IMR-90 (cell line): ENCODE measurements around the gene DCTN5. TPM values are rescaled to one million over a fixed set of nuclear protein-coding genes. Genes with fewer than 3 reads are reported as not detected.

ENCODE experiments used
- ATAC-seq: fragments of 200-7000 bp; cut with Tn5 transposase; 2 replicates; pipeline ENCODE4 v1.9.1; 2020; ENCODE audit warnings: low read depth, mild to moderate bottlenecking, moderate library complexity
- BruUV-seq: library from RNA; stranded (reverse); fragments of 400-500 nt; replicated peaks from 2 replicates; lab custom pipeline; 2021; lab: Mats Ljungman, UMichigan
- CTCF ChIA-PET: fragments of 300-600 bp; formaldehyde crosslinking; extraction: SDS; loops from one replicate; lab custom pipeline; 2021; ENCODE audit warnings: antibody characterized with exemption; lab: Yijun Ruan, JAX
- POLR2A ChIA-PET: fragments of 300-600 bp; sonication (Branson Sonifier 250); formaldehyde crosslinking; loops from one replicate; lab custom pipeline; 2022; ENCODE audit warnings: antibody characterized with exemption; ENCODE audit not compliant: unreplicated experiment; lab: Charles Lee
- DNase-seq: peaks from one replicate; pipeline ENCODE4 v3.0.0; 2013
- H2AFZ ChIP-seq: replicated peaks from 2 replicates; pipeline ENCODE3; 2013; ENCODE audit warnings: low read length, mild to moderate bottlenecking; ENCODE audit not compliant: poor library complexity
- H2AK5ac ChIP-seq: 2 replicates; pipeline ENCODE4 v1.6.1; 2013; ENCODE audit warnings: low read depth, low read length, inconsistent platforms
- H2AK9ac ChIP-seq: replicated peaks from 2 replicates; pipeline ENCODE3; 2013; ENCODE audit warnings: mild to moderate bottlenecking, low read depth, low read length, moderate library complexity; ENCODE audit not compliant: poor library complexity
- H2BK120ac ChIP-seq: 2 replicates; pipeline ENCODE4 v1.6.1; 2013; ENCODE audit warnings: low read depth, low read length, inconsistent platforms
- H2BK15ac ChIP-seq: 3 replicates; pipeline ENCODE4 v1.6.1; 2013; ENCODE audit warnings: low read depth, low read length, inconsistent platforms
- H2BK20ac ChIP-seq: 2 replicates; pipeline ENCODE4 v1.6.1; 2013; ENCODE audit warnings: low read depth, mild to moderate bottlenecking, inconsistent platforms, low read length, moderate library complexity
- H2BK5ac ChIP-seq: 2 replicates; pipeline ENCODE4 v1.6.1; 2013; ENCODE audit warnings: mild to moderate bottlenecking, low read depth, low read length, inconsistent platforms; ENCODE audit not compliant: poor library complexity, severe bottlenecking
- H3K14ac ChIP-seq: replicated peaks from 2 replicates; pipeline ENCODE4 v1.6.1; 2013; ENCODE audit warnings: low read depth, low read length, inconsistent platforms
- H3K18ac ChIP-seq: 2 replicates; pipeline ENCODE4 v1.6.1; 2013; ENCODE audit warnings: low read depth, low read length, control low read depth
- H3K23ac ChIP-seq: 2 replicates; pipeline ENCODE4 v1.6.1; 2013; ENCODE audit warnings: low read depth, low read length, inconsistent platforms
- H3K27ac ChIP-seq: 2 replicates; pipeline ENCODE4 v1.5.1; 2013; ENCODE audit warnings: mild to moderate bottlenecking, control low read depth, low read length; ENCODE audit not compliant: insufficient read depth
- H3K27me3 ChIP-seq: 2 replicates; pipeline ENCODE4 v1.6.1; 2013; ENCODE audit warnings: low read length; ENCODE audit not compliant: control insufficient read depth, insufficient read depth
- H3K36me3 ChIP-seq: 2 replicates; pipeline ENCODE4 v1.6.1; 2013; ENCODE audit warnings: low read length, mixed read lengths; ENCODE audit not compliant: control insufficient read depth, insufficient read depth
- H3K4ac ChIP-seq: 2 replicates; pipeline ENCODE4 v1.6.1; 2013; ENCODE audit warnings: low read depth, low read length, inconsistent platforms
- H3K4me1 ChIP-seq: 2 replicates; pipeline ENCODE4 v1.6.1; 2013; ENCODE audit warnings: low read length, mixed read lengths; ENCODE audit not compliant: control insufficient read depth, insufficient read depth
- H3K4me2 ChIP-seq: 2 replicates; pipeline ENCODE4 v1.6.1; 2013; ENCODE audit warnings: low read depth, mild to moderate bottlenecking, control low read depth, low read length, moderate library complexity
- H3K4me3 ChIP-seq: 2 replicates; pipeline ENCODE4 v1.5.1; 2013; ENCODE audit warnings: low read depth, mild to moderate bottlenecking, control low read depth, low read length, moderate library complexity; ENCODE audit not compliant: insufficient read depth
- H3K56ac ChIP-seq: 2 replicates; pipeline ENCODE4 v1.6.1; 2013; ENCODE audit warnings: low read length, inconsistent platforms; ENCODE audit not compliant: insufficient read depth; ENCODE audit errors: extremely low read depth
- H3K79me1 ChIP-seq, 2 experiments: 2 replicates each; pipeline ENCODE4 v1.6.1; 2013; ENCODE audit warnings: low read length in 2 of 2, inconsistent platforms in 1 of 2, low read depth in 1 of 2
- H3K9ac ChIP-seq: 2 replicates; pipeline ENCODE4 v1.6.1; 2013; ENCODE audit warnings: low read depth, low read length, control low read depth
- H3K9me1 ChIP-seq: 2 replicates; pipeline ENCODE4 v1.6.1; 2013; ENCODE audit warnings: low read length, inconsistent platforms; ENCODE audit not compliant: insufficient read depth
- H3K9me3 ChIP-seq: 2 replicates; pipeline ENCODE4 v1.6.1; 2013; ENCODE audit warnings: low read length; ENCODE audit not compliant: control insufficient read depth, insufficient read depth
- H4K20me1 ChIP-seq: 2 replicates; pipeline ENCODE4 v1.6.1; 2013; ENCODE audit warnings: low read length, inconsistent platforms; ENCODE audit not compliant: insufficient read depth
- H4K5ac ChIP-seq: 2 replicates; pipeline ENCODE4 v1.6.1; 2013; ENCODE audit warnings: mild to moderate bottlenecking, low read depth, low read length, control low read depth
- H4K8ac ChIP-seq, 2 experiments: 2 replicates each; pipeline ENCODE4 v1.6.1; 2013; ENCODE audit warnings: low read depth in 2 of 2, low read length in 2 of 2, control low read depth in 1 of 2, inconsistent platforms in 1 of 2
- H4K91ac ChIP-seq: 2 replicates; pipeline ENCODE4 v1.6.1; 2013; ENCODE audit warnings: low read depth, low read length, inconsistent platforms; ENCODE audit not compliant: insufficient read depth
- CTCF ChIP-seq: conservative IDR thresholded peaks from 2 replicates; pipeline ENCODE4 v1.5.1; 2012; ENCODE audit warnings: mild to moderate bottlenecking, low read depth, low read length, improper control_type of control experiment
- USF2 ChIP-seq: fragments of 150-350 bp; IDR thresholded peaks from 2 replicates; pipeline ENCODE4 v1.6.1; 2017; ENCODE audit warnings: mild to moderate bottlenecking, antibody characterized with exemption, low read length, low read depth
- WGBS, 2 experiments: methylation state at CpG; one replicate each; pipeline versions ENCODE4 v1.1.5 to v1.1.7; 2013; ENCODE audit warnings: missing lambda C conversion rate in 2 of 2; ENCODE audit not compliant: insufficient read length in 1 of 2; ENCODE audit errors: extremely low coverage in 2 of 2; 5-methylcytosine and 5-hydroxymethylcytosine counted together
- dilution Hi-C: fragments of 300-500 bp; cut with HindIII; formaldehyde crosslinking; loops from one replicate; pipeline ENCODE4 v1.14.3; 2018; ENCODE audit warnings: low sequenced_read_pairs; ENCODE audit not compliant: unreplicated experiment
- in situ Hi-C: fragments of 300-500 bp; cut with MboI; formaldehyde crosslinking; loops from 3 replicates; pipeline ENCODE4 v1.14.3; 2019; ENCODE audit warnings: low sequenced_read_pairs, inconsistent platforms, mixed read lengths
- intact Hi-C: fragments of 100-400 bp; cut with micrococcal nuclease; formaldehyde crosslinking; loops from 2 replicates; pipeline ENCODE4 v1.10.0; 2022
- polyA plus RNA-seq, 3 experiments: library from polyadenylated mRNA; depleted of rRNA; stranded (reverse); fragments of >200 nt; gene quantifications; 2 replicates each; pipeline ENCODE4 v1.2.3, GENCODE V29; 2012; ENCODE audit warnings: low replicate concordance in 1 of 3
- total RNA-seq: library from RNA; depleted of rRNA; stranded (reverse); fragments of >200 nt; gene quantifications from 2 replicates; pipeline ENCODE4 v1.2.3, GENCODE V29; 2012

Gene DCTN5
- total and polyA plus RNA-seq, 2 of the 4 experiments (the other 2 are of a cell fraction), result 49.6 to 111 TPM

- no CpG with 5 or more reads among the region's 8 CpGs for WGBS, 2 experiments
- H2AK5ac ChIP-seq, result peak overlapping the region; percentile 52; the same call in 1 of the 2 replicates
- peak overlapping the region; percentile 63 for H3K14ac ChIP-seq
- peak overlapping the region; percentile 1; the same call in 1 of the 3 replicates for H2BK15ac ChIP-seq
- ChIA-PET CTCF (interaction anchor here (0.8 to 1.2 kb wide), 3 partner anchors 9 to 11 kb away, joined by 3 read pairs; no protein-coding TSS in a partner anchor), POLR2A (no interaction called here)
- peak overlapping the region; percentile 92 for H2AK9ac ChIP-seq
- H3K4me2 ChIP-seq, result peak overlapping the region; percentile 91
- peak overlapping the region; percentile 79 for H3K9ac ChIP-seq
- no peak for DNase-seq
- TF ChIP-seq USF2 (0 out of 2 replicates have a peak, but pooled peaks have one; percentile 60), CTCF (no peak)
- H3K36me3 ChIP-seq, result peaks cover 12% of the 10 kb centered on the region
- H3K27ac ChIP-seq, result peak overlapping the region; percentile 55
- peaks cover 4% of the 10 kb centered on the region; the same call in 1 of the 2 replicates for H3K4me1 ChIP-seq
- peak overlapping the region; percentile 88 to 89 for H4K8ac ChIP-seq
- no peaks in the 10 kb centered on the region for H4K20me1 ChIP-seq
- intact Hi-C loops (loop anchor here (2.0 to 5.0 kb wide), 2 partner anchors 44 to 83 kb away; partner anchors contain the start of genes EARS2, NDUFAB1 and UBFD1), in situ Hi-C loops (no loop called here), dilution Hi-C loops (no loop called here)
- peak overlapping the region; percentile 80 for H3K4me3 ChIP-seq
- H3K18ac ChIP-seq, result no peak overlapping the region
- H3K9me1 ChIP-seq, result peaks cover 2% of the 10 kb centered on the region; the same call in 1 of the 2 replicates
- ATAC-seq, result no peak; the same call in 1 of the 2 replicates
- peak overlapping the region; percentile 49; the same call in 1 of the 2 replicates for H4K91ac ChIP-seq
- no peaks in the 10 kb centered on the region for H3K27me3 ChIP-seq
- no peak overlapping the region for H2BK20ac ChIP-seq
- peak overlapping the region; percentile 36 for H4K5ac ChIP-seq
- peak overlapping the region; percentile 98 for H2AFZ ChIP-seq
- peak overlapping the region; percentile 80 for H3K4ac ChIP-seq
- BruUV-seq, result no TSS peak
- H2BK120ac ChIP-seq, result no peak overlapping the region
- H3K56ac ChIP-seq, result peak overlapping the region; percentile 65
- H3K79me1 ChIP-seq, result peaks cover 26 to 37% of the 10 kb centered on the region in 2 experiments
- peak overlapping the region; percentile 42 for H2BK5ac ChIP-seq
- peak overlapping the region; percentile 62; the same call in 1 of the 2 replicates for H3K23ac ChIP-seq
- no peaks in the 10 kb centered on the region for H3K9me3 ChIP-seq
These were observed 693 bp upstream of the DCTN5 start for GRCh38 chr16:23640615-23640930.
